Mesodermal cell (in vitro differentiated cells): ENCODE measurements around the gene OAS1.
"Not testable (repeated sequence)": the region's sequence is repeated elsewhere in the genome, so short reads cannot be mapped to it uniquely, and the experiment has no call there.

Experiments used
- H3K27ac ChIP-seq: 2 replicates; pipeline ENCODE4 v1.7.0; 2013; ENCODE audit warnings: mild to moderate bottlenecking, low read depth, low read length, moderate library complexity; ENCODE audit not compliant: severe bottlenecking
- H3K36me3 ChIP-seq: 2 replicates; pipeline ENCODE4 v1.7.1; 2013; ENCODE audit warnings: mild to moderate bottlenecking, low read length, moderate library complexity; ENCODE audit not compliant: control insufficient read depth, insufficient read depth
- H3K4me1 ChIP-seq: one replicate; pipeline ENCODE4 v1.7.1; 2013; ENCODE audit warnings: mild to moderate bottlenecking, low read length; ENCODE audit not compliant: insufficient read depth, control insufficient read depth, poor library complexity, severe bottlenecking
- H3K4me3 ChIP-seq: 2 replicates; pipeline ENCODE4 v1.7.0; 2013; ENCODE audit warnings: low read length, control low read depth, mild to moderate bottlenecking; ENCODE audit not compliant: insufficient read depth, poor library complexity, severe bottlenecking; ENCODE audit errors: extremely low read depth
- H3K9me3 ChIP-seq: 2 replicates; pipeline ENCODE4 v1.7.1; 2013; ENCODE audit warnings: mild to moderate bottlenecking, low read length, moderate library complexity; ENCODE audit not compliant: control insufficient read depth
- WGBS, 2 experiments: methylation state at CpG; one replicate each; pipeline ENCODE4 v1.1.5; 2013; ENCODE audit warnings: missing lambda C conversion rate in 2 of 2; ENCODE audit not compliant: insufficient coverage in 2 of 2; 5-methylcytosine and 5-hydroxymethylcytosine counted together

The OAS1 gene

DNA sequence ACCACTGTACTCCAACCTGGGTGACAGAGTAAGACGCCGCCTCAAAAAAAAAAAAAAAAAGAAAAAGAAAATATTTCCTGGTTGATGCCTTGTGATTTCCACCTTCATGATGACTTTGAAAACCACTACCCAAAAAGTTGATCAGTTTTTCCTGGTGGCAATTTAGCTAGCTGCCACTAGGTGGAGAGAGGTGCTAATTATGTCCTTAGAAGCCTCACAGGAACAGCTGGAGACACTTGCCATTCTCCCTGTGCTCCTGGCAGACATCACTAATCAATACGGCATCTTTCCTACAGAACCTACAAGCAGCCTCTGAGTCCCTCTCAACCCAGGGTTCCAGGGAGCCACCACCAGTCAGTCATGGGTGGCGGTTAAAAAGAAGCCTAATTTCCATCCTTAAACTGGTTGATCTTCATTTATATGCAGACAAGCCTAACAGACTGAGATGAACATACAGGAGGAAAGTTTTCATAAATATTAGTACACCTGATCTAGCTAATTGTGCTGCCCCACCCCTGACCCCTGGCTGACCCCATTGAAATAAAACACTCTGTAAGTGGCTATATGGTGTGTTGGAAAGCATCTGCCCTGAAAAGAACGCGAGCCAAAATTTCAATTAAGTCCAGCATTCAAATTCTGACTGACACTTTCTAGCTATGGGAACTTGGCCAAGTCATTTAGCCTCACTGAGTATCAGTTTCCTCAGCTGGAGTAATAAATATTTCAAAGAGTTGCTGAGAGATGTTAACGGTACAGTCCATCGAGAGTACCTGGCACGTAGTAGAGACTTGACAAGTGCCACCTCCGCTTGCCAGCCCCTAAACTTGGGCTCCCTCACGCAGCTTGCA, 6.2 kb upstream of the OAS1 start:
- Histone ChIP-seq H3K9me3 (no peaks in the 10 kb centered on the region), H3K36me3 (no peaks in the 10 kb centered on the region), H3K27ac (no peak overlapping the region), H3K4me1 (no peaks in the 10 kb centered on the region), H3K4me3 (no peak overlapping the region)
- WGBS, 2 experiments: 89 to 95% methylated on average over 8 to 10 of the region's 11 CpGs

DNA sequence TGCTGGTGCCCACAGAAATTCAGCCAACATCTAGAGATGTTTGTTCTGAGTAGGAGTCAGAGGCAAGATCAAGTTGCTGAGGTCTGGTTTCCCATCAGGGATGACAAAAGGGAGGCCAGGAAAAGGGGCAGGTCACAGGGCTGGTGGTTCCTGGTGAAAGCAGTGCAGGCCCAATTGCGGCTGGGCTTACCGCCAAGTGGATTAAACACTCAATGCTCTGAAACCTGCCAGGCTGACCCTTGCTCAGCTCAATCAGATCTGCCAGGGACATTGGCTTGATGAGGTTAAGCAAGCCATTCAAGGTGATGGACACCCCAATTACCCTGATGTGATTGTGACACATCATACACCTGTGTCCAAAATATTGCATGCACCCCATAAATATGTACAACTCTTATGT, 5.5 kb upstream of the OAS1 start:
- Histone ChIP-seq H3K4me3 (no peak overlapping the region), H3K4me1 (no peaks in the 10 kb centered on the region), H3K27ac (no peak overlapping the region), H3K36me3 (no peaks in the 10 kb centered on the region), H3K9me3 (no peaks in the 10 kb centered on the region)
- WGBS, 2 experiments: 93% methylated on average over 2 of the region's 2 CpGs

DNA sequence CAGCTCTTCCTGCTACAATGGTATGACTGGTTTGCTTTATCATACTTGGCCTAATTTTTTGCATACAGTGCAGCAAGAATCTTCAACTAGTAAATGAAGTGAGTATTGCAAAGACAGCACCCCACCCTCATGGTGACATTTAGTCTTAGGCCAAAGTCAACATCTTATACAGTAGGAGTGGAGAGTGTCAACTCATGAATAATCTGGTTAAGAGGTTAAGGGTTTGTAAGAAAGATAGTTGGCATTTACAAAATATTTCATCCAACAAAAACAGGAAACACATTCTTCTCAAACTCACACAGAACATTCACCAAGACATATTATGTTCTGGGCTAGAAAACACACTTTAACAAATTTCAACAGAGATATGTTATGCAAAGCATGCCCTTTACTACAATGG, 2.2 kb upstream of the OAS1 start:
- Histone ChIP-seq H3K4me1 (no peaks in the 10 kb centered on the region), H3K9me3 (no peaks in the 10 kb centered on the region)

DNA sequence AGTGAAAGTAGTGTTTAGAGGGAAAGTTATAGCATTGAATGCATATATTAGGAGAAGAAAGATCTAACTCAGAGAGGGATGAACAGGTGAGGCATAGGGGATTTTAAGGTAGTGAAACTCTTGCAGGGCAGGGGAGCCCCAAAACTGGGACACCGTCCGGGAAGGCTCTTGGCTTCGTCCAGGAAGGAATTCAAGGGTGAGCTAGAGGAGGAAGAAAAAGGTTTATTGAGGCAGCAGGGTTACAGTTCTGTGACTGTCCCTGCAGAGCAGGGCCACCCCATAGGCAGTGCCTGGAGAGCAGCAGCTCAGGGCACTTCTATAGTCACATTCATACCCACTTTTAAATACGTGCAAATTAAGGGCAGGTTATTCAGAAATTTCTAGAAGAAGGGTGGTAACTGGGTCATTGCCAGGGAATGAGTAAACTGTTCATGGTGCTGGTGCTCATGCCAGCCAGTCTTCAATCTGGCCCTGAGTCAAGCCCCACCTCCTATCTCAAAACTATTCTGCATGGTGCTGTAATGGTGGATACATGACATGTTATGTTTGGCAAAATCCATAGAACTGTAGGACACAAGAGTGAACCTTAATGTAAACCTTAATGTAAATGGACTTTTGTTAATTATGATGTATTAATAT, 1.2 kb upstream of the OAS1 start:
- Histone ChIP-seq H3K27ac (no peak overlapping the region), H3K4me1 (no peaks in the 10 kb centered on the region)
- 68 to 92% methylated on average over 3 of the region's 4 CpGs for WGBS, 2 experiments

More for the DNA sequence above, 2.2 kb upstream of the OAS1 start:
- Histone ChIP-seq H3K36me3 (no peaks in the 10 kb centered on the region), H3K27ac (no peak overlapping the region), H3K4me3 (no peak overlapping the region)

DNA sequence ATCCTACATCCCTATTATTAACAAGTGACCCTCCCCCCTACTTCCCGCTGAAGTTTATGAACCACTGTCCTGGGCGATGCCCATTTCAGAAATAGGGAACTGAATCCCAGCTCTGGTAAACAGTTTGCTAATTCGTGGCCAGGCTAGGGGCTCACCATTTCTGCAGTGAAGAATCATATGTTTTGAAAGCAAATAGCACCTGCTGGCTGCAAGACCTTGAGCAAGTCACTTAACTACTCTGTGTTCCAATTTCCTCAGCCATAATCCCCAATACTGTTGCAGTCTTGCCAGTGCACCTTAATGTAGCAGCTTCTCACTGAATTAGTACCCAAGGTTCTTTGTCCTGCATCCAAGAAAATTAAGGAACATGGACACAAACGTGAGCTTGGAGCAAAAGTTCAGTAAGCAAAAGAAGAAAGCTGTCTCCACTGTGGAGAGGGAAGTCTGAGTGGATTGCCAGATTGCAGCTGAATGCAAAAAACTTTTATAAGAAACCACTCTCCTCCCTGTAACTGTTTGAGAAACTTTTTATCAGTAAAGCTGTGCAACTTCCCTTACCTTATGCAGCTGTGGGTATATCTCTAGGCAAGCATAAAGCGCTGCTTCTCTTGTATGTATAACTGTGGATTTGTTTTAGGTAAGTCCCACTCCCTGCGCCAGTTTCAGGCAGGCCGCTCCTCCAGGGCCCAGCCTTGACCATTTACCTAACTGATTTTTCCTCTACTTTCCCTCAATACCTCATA, 824 bp downstream of the OAS1 start:
- Histone ChIP-seq H3K27ac (no peak overlapping the region), H3K4me1 (no peaks in the 10 kb centered on the region), H3K9me3 (peaks cover under 1% of the 10 kb centered on the region), H3K36me3 (no peaks in the 10 kb centered on the region), H3K4me3 (no peak overlapping the region)
- WGBS, 2 experiments: 90 to 93% methylated on average over 3 to 4 of the region's 7 CpGs

More for the DNA sequence above, 1.2 kb upstream of the OAS1 start:
- Histone ChIP-seq H3K4me3 (no peak overlapping the region), H3K36me3 (no peaks in the 10 kb centered on the region), H3K9me3 (no peaks in the 10 kb centered on the region)

DNA sequence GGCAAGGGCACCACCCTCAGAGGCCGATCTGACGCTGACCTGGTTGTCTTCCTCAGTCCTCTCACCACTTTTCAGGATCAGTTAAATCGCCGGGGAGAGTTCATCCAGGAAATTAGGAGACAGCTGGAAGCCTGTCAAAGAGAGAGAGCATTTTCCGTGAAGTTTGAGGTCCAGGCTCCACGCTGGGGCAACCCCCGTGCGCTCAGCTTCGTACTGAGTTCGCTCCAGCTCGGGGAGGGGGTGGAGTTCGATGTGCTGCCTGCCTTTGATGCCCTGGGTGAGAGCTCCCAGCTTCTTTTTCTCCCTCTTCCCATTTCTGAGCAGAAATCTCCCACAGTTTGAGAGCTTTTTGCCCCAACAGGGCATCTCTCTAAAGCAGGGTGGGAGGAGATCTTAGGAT, 1.8 kb downstream of the OAS1 start:
- H3K4me1 ChIP-seq: no peaks in the 10 kb centered on the region
- H3K36me3 ChIP-seq: no peaks in the 10 kb centered on the region
- H3K9me3 ChIP-seq: peaks cover 8% of the 10 kb centered on the region
- H3K4me3 ChIP-seq: no peak overlapping the region
- 77 to 78% methylated on average over 10 of the region's 12 CpGs for WGBS, 2 experiments
- H3K27ac ChIP-seq: no peak overlapping the region

DNA sequence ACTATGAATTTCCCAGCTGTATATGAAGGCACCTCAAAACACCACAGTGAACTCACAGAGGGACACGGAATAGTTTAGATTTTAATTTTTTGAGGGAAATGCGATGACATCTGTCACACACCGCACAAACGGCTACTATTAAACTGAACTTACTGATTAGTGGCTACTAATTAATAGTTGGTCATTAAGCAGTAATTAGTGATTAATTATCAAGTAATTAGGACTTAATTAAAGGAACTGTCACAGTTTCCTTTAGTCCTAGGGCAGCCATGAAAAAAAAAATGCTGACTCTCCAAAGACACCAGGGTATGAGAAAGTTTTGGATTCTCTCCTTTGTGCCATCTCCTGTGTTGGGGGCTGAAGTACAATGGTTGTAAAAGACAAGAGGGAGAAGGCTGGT, 2.9 kb downstream of the OAS1 start:
- WGBS, 2 experiments: 100% methylated on average over 4 of the region's 4 CpGs; no CpG with 5 or more reads in 1 of the 2 experiments
- Histone ChIP-seq H3K4me1 (no peaks in the 10 kb centered on the region), H3K4me3 (no peak overlapping the region), H3K9me3 (peaks cover 8% of the 10 kb centered on the region), H3K27ac (no peak overlapping the region), H3K36me3 (no peaks in the 10 kb centered on the region)

DNA sequence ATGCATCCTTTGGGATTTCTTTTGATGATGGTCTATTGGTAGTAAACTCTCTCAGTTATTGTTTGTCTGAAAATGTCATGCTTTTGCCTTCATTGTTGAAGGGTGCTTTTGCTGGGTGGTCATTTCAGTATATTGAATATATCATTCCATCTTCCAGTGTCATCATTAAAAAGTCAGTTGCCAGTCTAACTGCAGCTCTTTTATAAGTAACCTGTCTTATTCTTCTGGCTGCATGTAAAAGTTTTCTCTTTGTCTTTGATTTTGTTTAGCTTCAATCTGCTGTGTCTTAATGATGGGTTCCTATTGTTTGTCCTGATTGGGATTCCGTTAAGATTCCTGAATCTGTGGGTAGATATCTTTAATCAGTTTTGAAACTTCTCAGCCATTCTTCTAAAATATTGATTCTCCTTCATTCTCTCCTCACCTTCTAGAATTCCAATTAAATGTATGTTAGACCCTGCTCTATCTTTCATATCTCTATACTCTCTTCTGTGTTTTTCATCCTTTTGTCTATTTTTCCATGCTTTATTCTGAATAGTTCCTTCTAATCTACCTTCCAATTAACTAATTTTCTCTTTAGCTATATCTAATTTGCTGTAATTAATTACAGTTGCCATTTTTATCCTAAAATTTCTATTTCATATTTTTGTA, 6.4 kb downstream of the OAS1 start:
- Histone ChIP-seq H3K27ac (no peak overlapping the region), H3K4me3 (no peak overlapping the region), H3K9me3 (peaks cover 8% of the 10 kb centered on the region), H3K36me3 (no peaks in the 10 kb centered on the region), H3K4me1 (no peaks in the 10 kb centered on the region)
- no CpG with 5 or more reads among the region's 1 CpG for WGBS, 2 experiments

DNA sequence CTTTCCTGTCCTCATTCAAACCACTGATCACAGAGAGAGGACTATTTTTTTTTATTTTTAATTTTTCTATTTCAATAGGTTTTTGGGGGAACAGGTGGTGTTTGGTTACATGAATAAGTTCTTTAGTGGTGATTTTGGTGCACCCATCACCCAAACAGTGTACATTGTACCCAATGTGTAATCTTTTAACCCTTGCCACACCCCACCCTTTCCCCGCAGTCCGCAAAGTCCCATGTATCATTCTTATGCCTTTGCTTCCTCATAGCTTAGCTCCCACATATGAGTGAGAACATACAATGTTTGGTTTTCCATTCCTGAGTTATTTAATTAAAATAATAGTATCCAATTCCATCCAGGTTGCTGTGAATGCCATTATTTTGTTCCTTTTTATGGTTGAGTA, 7.1 kb downstream of the OAS1 start:
- not testable (repeated sequence) for H3K36me3 ChIP-seq, H3K4me1 ChIP-seq, H3K9me3 ChIP-seq, H3K27ac ChIP-seq, H3K4me3 ChIP-seq
- no CpG with 5 or more reads among the region's 2 CpGs for WGBS, 2 experiments

DNA sequence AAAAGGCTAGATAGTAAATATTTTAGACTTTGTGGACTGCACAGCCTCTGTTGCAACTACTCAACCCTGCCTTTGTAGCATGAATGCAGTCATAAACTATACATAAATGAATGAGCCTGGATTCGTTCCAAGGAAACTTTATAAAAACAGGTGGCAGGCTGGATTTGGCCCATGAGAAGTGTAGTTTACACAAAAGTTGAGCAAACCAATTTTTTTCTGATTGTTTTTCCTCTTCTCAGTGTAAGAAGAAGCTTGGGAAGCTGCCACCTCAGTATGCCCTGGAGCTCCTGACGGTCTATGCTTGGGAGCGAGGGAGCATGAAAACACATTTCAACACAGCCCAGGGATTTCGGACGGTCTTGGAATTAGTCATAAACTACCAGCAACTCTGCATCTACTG, 9.5 kb downstream of the OAS1 start:
- Histone ChIP-seq H3K4me3 (no peak overlapping the region), H3K36me3 (no peaks in the 10 kb centered on the region), H3K27ac (no peak overlapping the region), H3K9me3 (peaks cover 8% of the 10 kb centered on the region), H3K4me1 (no peaks in the 10 kb centered on the region)
- 94 to 100% methylated on average over 2 to 3 of the region's 5 CpGs for WGBS, 2 experiments
